ENCODE data around the gene SERPINF2. TPM values are rescaled to one million over a fixed set of nuclear protein-coding genes. Genes with fewer than 3 reads are reported as not detected.
"Not testable (repeated sequence)": the region's sequence is repeated elsewhere in the genome, so short reads cannot be mapped to it uniquely, and the experiment has no call there.

The SERPINF2 gene
- polyA plus RNA-seq, 1 donor: 2.4 TPM

- DNase-seq (ENCODE audit: low read depth): no peak
These were observed 47.3 kb downstream of the SERPINF2 start for GRCh38 chr17:1789936-1790335.

DNA sequence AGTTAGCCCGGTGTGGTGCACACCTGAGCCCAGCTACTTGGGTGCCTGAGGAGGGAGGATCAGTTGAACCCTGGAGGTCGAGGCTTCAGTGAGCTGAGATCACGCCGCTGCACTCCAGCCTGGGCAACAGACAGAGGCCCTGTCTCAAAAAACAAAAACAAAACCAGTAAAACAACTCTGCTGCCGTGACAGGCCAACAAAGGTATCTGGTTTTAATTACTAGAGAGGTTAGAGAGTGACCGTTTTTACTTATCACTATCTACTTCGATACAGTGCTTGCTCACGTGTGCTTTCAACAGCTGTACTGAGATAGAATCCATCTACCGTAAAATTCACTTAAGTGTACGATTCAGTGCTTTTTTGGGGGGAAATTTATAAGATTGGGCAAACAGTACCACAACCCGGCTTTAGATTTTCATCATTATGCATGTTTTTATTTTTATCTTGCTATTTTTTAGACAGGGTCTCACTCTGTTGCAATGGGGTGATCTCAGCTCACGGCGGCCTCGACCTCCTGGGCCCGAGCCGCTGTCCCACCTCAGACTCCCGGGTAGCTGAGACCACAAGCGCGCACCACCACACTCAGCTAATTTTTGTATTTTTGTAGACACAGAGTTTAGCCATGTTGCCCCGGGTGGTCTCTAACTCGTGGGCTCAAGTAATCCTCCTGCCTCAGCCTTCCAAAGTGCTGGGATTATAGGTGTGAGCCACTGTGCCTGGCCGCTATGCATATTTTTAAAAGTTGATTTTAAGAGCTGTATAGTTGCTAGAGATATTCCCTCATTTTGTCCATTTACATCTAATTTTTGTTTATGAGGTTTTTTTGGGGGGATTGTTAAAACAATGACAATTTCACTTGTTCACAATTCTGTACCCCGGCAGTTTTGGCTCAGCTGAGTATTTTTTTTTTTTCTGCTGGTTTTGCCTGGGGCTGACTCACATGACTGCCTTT, 50.1 kb downstream of the SERPINF2 start:
- no peak for DNase-seq (ENCODE audit: low read depth)

GRCh38 chr17:1793447-1793806, 50.8 kb downstream of the SERPINF2 start:
- DNase-seq (ENCODE audit: low read depth): no peak

- no peak for DNase-seq (ENCODE audit: low read depth)
These were observed 54.1 kb downstream of the SERPINF2 start for GRCh38 chr17:1796800-1797199.

- DNase-seq (ENCODE audit: low read depth): no peak
These were observed 54.7 kb downstream of the SERPINF2 start for GRCh38 chr17:1797323-1797722.

DNA sequence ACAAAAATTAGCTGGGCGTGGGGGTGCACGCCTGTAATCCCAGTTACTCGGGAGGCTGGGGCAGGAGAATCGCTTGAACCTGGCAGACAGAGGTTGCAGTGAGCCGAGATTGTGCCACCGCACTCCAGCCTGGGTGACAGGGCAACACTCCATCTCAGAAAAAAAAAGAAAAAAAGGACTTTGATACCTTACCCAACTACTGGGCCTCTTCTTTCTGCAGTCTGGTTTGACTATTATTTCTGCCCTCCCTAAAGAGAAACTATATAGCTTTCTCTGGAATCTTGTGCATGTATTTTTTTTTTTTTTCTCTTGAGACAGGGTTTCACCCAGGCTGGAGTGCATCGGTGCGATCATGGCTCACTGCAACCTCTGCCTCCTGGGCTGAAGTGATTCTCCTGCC, 55.2 kb downstream of the SERPINF2 start:
- DNase-seq (ENCODE audit: low read depth): not testable (repeated sequence)

DNA sequence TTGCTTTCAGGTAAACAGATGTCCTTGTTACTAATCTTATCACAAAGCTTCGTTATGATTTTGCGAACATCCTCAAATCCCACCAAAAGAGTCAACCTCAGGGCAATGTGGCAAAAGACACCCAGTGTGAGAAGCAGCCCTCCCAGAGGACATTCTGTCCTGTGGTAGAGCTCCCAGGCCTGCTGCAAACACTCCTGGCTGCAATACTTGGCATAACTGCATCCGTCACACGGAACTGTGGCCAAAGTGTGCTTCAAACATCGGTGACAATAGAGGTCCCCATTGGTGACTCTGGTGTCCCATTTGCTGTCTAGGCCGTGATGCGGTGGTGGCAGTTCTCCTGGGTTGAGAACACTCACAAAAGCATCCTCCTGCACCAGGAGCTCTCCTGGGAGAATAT, 57.6 kb downstream of the SERPINF2 start:
- no peak for DNase-seq (ENCODE audit: low read depth)

DNA sequence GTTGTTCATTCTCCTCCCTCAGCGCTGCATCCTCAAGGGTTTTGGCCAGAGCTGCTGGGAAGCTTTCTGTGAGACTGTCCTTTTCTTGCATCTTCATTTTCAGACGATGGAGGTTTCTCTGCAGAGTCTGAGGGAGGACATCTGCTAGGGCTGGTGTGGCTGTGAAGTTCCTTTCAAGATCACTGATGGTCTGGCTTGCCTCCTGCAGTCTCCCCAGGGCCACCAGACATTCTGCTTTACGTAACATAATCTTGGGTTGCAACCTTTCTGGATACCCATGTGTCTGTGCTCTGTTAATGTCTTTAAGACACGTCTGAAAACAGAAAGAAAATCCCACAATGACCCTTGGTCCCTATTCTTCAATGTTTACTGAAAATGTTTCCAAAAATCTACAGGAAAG, 58.0 kb downstream of the SERPINF2 start:
- DNase-seq (ENCODE audit: low read depth): no peak

GRCh38 chr17:1802429-1802828, 59.8 kb downstream of the SERPINF2 start:
- no peak for DNase-seq (ENCODE audit: low read depth)

GRCh38 chr17:1803280-1803679, 60.6 kb downstream of the SERPINF2 start:
- DNase-seq (ENCODE audit: low read depth): no peak

Other genes starting within 250 kb of the SERPINF2 start
- 27.5 TPM for gene INPP5K, start 226.3 kb upstream of the SERPINF2 start, polyA plus RNA-seq (ENCODE audit: insufficient read length)
- gene PITPNA, start 180.1 kb upstream of the SERPINF2 start, polyA plus RNA-seq (ENCODE audit: insufficient read length): 25.3 TPM
- 3.9 TPM for gene SLC43A2, start 114.0 kb upstream of the SERPINF2 start, polyA plus RNA-seq (ENCODE audit: insufficient read length)
- gene SCARF1, start 97.1 kb upstream of the SERPINF2 start, polyA plus RNA-seq (ENCODE audit: insufficient read length): 7.1 TPM
- gene RILP, start 93.0 kb upstream of the SERPINF2 start, polyA plus RNA-seq (ENCODE audit: insufficient read length): 2.7 TPM
- gene PRPF8, start 58.0 kb upstream of the SERPINF2 start, polyA plus RNA-seq (ENCODE audit: insufficient read length): 161 TPM
- gene TLCD2, start 32.5 kb upstream of the SERPINF2 start, polyA plus RNA-seq (ENCODE audit: insufficient read length): 5.3 TPM
- 14.5 TPM for gene WDR81, start 18.2 kb upstream of the SERPINF2 start, polyA plus RNA-seq (ENCODE audit: insufficient read length)
- 313 TPM for gene SERPINF1, start 19.2 kb downstream of the SERPINF2 start, polyA plus RNA-seq (ENCODE audit: insufficient read length)
- 7.9 TPM for gene SMYD4, start 87.0 kb downstream of the SERPINF2 start, polyA plus RNA-seq (ENCODE audit: insufficient read length)
- 46.4 TPM for gene RPA1, start 87.1 kb downstream of the SERPINF2 start, polyA plus RNA-seq (ENCODE audit: insufficient read length)

All from forelimb muscle (tissue), 1 donor.